NCI-H69 (cell line): Measurements from ENCODE around the gene CYP1B1.

Experiments used
- DNase-seq: peaks from one replicate; lab custom pipeline; 2025; lab: John Stamatoyannopoulos, UW

CYP1B1 gene

DNA sequence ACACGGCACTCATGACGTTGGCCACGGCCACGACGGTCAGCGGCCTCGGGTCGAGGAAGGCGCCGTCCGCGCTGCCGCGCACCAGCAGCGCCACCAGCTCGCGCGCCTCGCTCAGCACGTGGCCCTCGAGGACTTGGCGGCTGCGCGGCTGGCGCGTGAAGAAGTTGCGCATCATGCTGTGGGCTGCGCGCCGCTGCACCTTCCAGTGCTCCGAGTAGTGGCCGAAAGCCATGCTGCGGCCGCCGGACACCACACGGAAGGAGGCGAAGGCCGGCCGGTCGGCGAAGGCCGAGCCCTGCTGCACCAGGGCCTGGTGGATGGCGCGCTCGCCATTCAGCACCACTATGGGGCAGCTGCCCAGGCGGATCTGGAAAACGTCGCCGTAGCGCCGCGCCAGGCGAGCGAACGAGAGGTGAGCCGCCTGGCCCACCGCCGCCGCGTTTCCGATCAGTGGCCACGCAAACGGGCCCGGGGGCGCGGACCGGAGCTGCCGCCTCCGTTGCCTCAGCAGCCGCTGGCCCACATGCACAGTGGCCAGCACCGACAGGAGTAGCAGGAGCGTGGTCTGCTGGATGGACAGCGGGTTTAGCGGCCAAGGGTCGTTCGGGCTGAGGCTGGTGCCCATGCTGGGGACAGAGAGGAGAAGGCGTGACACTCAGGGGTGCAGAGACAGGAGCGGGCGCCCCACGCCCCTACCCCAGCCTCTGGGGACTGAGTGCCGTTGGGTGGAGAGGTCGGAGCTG, 1.0 kb downstream of the CYP1B1 start:
- DNase-seq = no peak

DNA sequence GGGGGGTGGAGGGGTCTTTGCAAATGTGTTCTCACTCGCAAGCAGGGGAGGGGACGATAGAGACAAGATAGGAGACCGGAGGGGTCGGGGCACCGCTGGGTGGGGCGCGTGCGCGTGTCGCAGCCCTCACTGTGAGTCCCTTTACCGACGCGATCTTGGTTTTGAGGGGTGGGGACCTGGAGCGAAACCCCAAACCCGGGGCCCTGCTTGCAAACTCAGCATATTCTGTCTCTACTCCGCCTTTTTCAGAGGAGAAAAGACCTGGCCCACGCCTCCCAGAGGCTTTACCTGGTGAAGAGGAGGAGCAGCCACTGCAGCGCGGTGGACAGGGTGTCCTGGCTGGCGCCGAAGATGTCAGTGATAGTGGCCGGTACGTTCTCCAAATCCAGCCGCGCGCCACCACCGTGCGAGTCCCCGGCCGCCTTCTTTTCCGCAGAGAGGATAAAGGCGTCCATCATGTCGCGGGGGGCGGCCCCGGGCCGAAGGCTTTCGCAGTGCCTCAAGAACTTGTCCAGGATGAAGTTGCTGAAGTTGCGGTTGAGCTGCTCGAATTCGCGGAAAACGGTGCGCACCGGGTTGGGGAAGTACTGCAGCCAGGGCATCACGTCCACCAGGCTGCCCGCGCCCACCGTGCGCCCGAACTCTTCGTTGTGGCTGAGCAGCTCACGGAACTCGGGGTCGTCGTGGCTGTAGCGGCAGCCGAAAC, 1.7 kb downstream of the CYP1B1 start:
- no peak for DNase-seq

DNA sequence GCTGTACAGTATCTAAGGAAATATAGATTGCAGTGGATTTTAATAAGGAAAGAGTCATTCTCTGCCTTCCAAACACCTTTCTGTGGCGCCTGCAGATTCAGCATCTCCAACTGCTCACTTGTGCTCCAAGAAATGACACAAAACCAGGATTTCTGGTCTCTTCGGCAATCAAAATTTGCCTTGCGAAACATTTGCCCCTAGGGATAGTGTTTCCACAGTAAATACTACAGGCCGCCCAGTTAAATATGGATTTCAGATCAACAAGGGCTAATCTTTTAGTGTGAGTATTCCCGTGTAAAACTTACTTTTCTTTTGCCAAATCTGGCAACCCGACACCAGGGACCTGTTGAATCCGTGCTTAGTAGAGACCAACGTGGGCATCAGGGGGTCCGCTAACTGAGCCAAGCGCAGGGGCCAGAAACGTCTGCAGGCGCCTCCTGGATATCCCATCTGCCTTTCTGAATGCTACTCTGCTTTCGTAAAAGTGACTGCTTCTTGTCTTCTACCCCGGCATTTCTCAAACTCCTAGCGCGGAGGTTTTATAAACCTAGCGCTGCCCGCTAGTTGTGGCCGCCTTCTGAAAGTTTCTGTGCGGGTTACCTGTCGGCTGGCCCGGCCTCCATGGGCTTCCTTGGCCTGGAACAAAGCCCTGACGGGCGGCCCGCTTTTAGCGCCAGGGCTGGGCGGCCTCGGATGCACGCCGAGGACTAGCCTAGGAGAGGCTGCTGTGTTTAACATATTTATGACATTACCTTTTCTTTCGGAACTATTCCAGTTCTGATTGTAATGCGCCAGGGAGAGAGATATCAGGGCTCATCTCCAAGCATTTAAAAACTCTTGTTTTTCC, 2.5 kb downstream of the CYP1B1 start:
- DNase-seq = no peak

- DNase-seq = no peak
These were observed 5.5 kb downstream of the CYP1B1 start for GRCh38 chr2:38070438-38070837.

GRCh38 chr2:38068234-38068633, 7.7 kb downstream of the CYP1B1 start:
- no peak for DNase-seq

DNA sequence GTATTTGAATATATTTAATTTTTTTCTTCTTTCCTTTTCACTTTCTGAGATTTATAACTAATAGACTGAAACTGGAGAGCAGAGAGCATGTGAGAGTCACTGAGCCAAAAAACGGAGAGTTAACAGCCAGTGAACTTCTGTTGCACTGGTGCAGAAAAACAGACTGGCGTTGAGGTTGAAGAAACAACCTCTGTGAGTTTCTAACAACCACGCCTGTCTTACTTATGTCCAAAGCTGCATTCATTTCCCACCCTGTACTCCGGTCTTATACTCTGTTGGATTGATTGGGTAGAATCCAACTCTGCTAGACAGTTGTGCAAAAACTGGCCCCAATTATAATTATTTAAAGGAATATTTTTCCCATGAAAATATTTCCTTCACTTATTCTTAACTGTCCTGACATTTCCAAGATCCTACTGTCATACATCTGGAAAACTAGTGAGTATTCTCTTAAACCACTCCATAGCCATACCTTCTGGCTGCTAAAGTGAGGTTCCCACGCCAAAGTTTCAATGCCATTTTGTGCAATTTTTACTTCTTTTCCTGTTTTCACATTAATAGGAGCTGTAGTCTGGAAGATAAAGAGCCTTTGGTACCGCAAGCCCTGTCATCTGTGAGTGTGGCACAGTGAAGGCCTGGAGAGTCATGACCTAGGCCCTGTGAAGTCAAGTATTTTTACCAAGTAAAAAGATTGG, 9.4 kb downstream of the CYP1B1 start:
- DNase-seq = no peak

GRCh38 chr2:38065502-38066135, 10.3 kb downstream of the CYP1B1 start:
- DNase-seq = no peak

DNA sequence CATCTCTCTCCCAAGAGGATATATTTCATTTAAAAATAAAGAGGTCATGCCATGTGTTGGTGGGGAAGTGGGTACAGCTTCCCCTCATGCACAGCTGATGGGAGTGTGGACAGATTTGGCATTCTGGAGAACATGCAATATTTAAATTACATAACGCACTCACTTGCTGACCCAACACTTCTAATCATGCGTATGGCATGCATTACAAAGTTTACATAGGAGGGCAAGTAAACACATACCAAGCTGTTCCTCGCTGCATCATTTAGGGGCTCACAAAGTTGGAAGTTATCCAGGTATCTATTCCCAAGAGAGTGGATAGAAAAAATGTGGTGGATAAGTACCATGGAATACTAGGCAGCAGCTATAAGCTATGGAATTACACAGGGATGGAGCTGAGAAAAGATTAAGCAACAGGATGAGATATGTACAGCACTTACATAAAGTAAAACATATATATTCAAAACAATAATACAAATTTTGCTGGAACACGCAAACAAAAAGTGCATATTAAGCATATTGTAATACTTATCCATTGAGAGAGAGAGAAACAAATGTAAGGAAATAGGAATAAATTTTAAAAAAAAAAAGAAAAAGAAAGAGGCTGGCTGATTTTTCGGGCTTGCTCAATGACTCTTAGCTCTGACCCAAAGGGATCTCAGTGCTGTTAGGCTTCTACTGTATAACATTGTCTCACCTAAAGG, 11.0 kb downstream of the CYP1B1 start:
- peak; percentile 2 for DNase-seq

DNA sequence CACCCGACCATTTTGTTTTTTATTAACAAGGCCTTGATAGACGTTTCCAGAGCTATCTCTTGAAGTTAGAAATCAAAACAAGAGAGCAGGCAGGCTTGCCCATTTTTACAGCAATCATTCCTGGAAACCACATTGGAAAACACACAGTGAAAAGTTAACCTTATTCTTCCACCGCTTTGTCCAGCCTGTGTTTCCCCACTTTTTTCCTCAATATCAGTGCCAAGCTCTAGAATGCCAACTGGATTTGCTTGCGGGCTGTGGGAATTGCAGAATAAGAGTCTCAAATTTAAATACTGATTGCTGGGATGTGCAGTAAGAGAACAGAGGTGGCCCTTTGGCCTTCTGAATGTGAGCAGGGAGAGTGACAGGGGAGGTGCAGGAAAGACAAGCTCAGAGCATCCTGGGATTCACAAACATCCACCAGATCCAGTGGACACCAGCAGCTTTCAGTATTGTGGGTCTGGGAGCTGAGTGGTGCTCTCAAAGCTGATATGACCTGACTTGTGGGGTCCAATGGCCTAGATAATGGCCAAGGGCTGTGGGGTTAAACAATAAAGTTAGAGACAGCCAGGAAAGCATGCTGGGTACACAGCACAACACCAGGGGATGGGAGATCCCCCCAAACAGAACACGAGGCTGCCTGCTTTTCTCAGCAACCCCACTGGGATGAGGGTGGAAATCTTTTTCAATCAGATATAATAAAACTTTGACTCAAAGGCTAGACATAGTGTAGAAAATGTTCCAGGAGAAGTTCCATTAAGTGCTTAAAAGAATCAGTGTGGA, 15.5 kb downstream of the CYP1B1 start:
- DNase-seq = no peak

DNA sequence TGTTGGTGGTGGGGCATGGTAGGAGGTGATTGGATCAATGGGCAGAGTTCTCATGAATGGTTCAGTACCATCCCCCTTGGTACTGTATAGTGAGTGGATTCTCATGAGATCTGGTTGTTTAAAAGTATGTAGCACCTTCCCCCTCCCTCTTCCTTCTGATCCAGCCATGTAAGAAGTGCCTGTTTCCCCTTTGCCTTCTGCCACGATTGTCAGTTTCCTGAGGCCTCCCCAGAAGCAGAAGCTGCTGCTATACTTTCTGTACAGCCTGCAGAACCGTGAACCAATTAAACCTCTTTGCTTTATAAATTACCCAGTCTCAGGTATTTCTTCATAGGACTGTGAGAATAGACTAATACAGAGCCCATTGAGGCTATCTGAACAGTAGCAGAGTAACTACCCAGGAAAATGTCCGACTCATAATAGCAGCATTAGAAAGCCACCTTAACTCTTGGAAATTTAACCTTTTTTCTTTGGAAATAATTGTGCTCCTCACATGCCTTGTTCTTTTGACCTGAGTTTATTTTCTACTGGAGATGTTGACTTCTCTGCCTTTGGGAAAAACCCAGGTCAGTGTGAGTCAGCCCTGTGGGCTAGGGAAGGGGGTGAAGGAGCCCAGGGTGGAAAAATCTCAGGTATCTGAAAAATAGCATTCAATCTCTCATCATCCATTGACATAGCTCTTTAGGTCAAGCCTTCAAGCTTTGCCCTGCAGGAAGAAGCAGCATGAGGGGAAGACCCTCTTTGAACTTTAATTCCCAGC, 18.1 kb downstream of the CYP1B1 start:
- DNase-seq = no peak

- DNase-seq = no peak
These were observed 19.7 kb downstream of the CYP1B1 start for GRCh38 chr2:38056216-38056615.

DNA sequence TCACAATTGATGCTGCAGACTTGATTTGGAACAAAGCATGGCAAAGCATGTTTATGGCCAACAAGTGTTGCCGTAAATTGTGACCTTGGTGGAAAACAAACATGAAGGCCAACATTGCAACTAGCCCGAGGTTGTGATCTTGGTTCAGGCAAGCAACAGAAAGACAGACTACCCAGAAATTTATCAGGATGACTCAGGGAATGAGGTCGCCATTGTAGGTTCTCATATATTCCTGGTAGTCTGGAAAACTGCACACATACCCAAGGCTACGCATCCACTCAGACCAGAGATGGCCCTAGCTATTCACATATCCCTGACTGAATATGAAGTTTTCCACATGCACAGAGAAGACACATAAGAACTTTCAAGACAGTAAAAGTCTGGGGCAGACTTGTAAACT, 30.1 kb downstream of the CYP1B1 start:
- no peak for DNase-seq

- DNase-seq = no peak
These were observed 36.6 kb downstream of the CYP1B1 start for GRCh38 chr2:38039121-38039910.

DNA sequence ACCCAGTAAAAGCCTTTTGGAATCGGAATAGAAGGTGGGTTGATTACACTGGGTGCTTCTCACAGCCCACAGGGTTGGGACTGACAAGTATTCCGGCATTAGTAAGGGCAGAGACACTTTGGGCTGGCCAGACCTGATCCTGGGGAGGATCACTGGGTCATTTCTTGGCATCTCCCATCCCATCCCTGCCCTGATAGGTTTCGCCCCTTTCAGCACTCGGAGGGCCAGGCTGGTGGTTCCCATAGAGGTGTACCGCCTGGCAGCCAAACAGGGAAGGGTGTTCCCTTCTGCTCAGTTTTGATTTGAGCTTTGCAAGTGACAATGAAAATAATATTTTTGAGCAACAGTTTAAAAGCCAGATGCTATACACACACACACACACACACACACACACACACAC, 37.3 kb downstream of the CYP1B1 start:
- DNase-seq = no peak

GRCh38 chr2:38037757-38038621, 38.0 kb downstream of the CYP1B1 start:
- DNase-seq = peak; percentile 28

DNA sequence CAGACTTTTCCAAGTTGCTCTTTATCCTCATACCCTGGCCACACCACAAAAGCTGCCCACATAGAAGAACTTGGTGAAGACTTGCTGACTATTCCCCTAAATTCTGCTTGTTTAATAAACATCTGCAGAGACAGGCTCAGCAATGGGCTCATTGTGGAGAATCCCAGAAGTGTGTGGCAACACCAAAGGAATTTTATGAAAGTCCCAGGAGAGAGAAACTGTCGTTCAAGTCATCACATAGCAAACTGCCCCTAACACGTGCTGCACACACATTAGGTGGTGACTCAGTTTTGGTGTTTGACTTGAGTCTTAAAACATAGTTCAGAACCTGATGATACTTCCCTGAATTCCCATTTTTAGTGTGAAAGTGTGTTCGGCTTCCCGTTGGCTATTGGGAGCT, 38.6 kb downstream of the CYP1B1 start:
- no peak for DNase-seq

- no peak for DNase-seq
These were observed 40.0 kb downstream of the CYP1B1 start for GRCh38 chr2:38035968-38036367.

- no peak for DNase-seq
These were observed 42.3 kb downstream of the CYP1B1 start for GRCh38 chr2:38033646-38034045.
